Natural killer cell (primary cell): ENCODE results near the gene SCAF8. TPM values are rescaled to one million over a fixed set of nuclear protein-coding genes. Genes with fewer than 3 reads are reported as not detected.

ENCODE experiments used
- ATAC-seq, 3 donors: fragments of 150-1000 bp in 2 of 3; fragments of 200-7000 bp in 1 of 3; cut with Tn5 transposase; 1 replicate in 1 of 3; 2 replicates in 2 of 3; pipeline ENCODE4 v1.10.0; 2021; ENCODE audit warnings: mild to moderate bottlenecking in 2 of 3, moderate library complexity in 2 of 3
- DNase-seq, 2 donors: peaks; one replicate each; pipeline versions ENCODE4 v3.0.0 to v3.0.0-alpha.2; 2013 to 2021; ENCODE audit warnings: mixed read lengths in 1 of 2
- H3K27ac ChIP-seq: one replicate; pipeline ENCODE4 v1.5.1; 2013; ENCODE audit warnings: mild to moderate bottlenecking, low read length
- H3K27me3 ChIP-seq: one replicate; pipeline ENCODE4 v1.6.1; 2013; ENCODE audit warnings: low read length; ENCODE audit not compliant: control insufficient read depth, insufficient read depth
- H3K36me3 ChIP-seq: one replicate; pipeline ENCODE4 v1.6.1; 2013; ENCODE audit warnings: low read length; ENCODE audit not compliant: control insufficient read depth, insufficient read depth
- H3K4me1 ChIP-seq: one replicate; pipeline ENCODE4 v1.6.1; 2013; ENCODE audit warnings: low read length; ENCODE audit not compliant: control insufficient read depth, insufficient read depth
- H3K4me3 ChIP-seq: one replicate; pipeline ENCODE4 v1.5.1; 2013; ENCODE audit warnings: low read length
- H3K9me3 ChIP-seq: one replicate; pipeline ENCODE4 v1.6.1; 2013; ENCODE audit warnings: low read length; ENCODE audit not compliant: control insufficient read depth, insufficient read depth
- H3K27ac Mint-ChIP-seq, 2 donors: one replicate each; pipeline ENCODE4 v1.8.0; 2022; ENCODE audit warnings: mild to moderate bottlenecking in 2 of 2, mixed read lengths in 2 of 2, moderate library complexity in 1 of 2
- H3K27me3 Mint-ChIP-seq, 2 donors: one replicate each; pipeline ENCODE4 v1.8.0; 2022; ENCODE audit warnings: low read depth in 2 of 2, mixed read lengths in 2 of 2
- H3K36me3 Mint-ChIP-seq: one replicate; pipeline ENCODE4 v1.8.0; 2022; ENCODE audit warnings: mixed read lengths
- H3K4me1 Mint-ChIP-seq, 2 donors: one replicate each; pipeline ENCODE4 v1.8.0; 2022; ENCODE audit warnings: mixed read lengths in 2 of 2
- H3K4me3 Mint-ChIP-seq: one replicate; pipeline ENCODE4 v1.8.0; 2022; ENCODE audit warnings: mild to moderate bottlenecking, moderate library complexity, mixed read lengths
- H3K9me3 Mint-ChIP-seq, 2 donors: one replicate each; pipeline ENCODE4 v1.8.0; 2022; ENCODE audit warnings: mixed read lengths in 2 of 2
- CTCF ChIP-seq: fragments of 200-600 bp; IDR thresholded peaks from one replicate; pipeline ENCODE4 v1.8.0; 2022; ENCODE audit warnings: antibody characterized with exemption
- WGBS: methylation state at CpG from one replicate; pipeline ENCODE4 v1.1.7; 2013; ENCODE audit warnings: missing lambda C conversion rate; ENCODE audit not compliant: insufficient coverage; 5-methylcytosine and 5-hydroxymethylcytosine counted together
- intact Hi-C: fragments of 100-400 bp; cut with micrococcal nuclease; formaldehyde crosslinking; loops from one replicate; pipeline ENCODE4 v1.14.2; 2022
- total RNA-seq, 4 donors: library from RNA; stranded (reverse); fragments of 120-200 nt in 1 of 4; gene quantifications; one replicate each; pipeline versions ENCODE4 v1.2.3 to v1.2.4, GENCODE V29; 2013 to 2022

Gene SCAF8
- total RNA-seq, 3 donors from 2014 or later (not counting 1 experiment from before 2014, with no cell fraction given): 60.0 to 74.3 (median 68.2) TPM

- no peaks in the 10 kb centered on the region for H3K4me1 ChIP-seq
- no peak overlapping the region for H3K27ac ChIP-seq
- no peaks in the 10 kb centered on the region for H3K27me3 ChIP-seq
- no peak for TF ChIP-seq CTCF
- no peaks in the 10 kb centered on the region for H3K27me3 Mint-ChIP-seq
- H3K27ac Mint-ChIP-seq: peak overlapping the region in 1 of 2 donors; percentile 22
- H3K4me3 ChIP-seq: no peak overlapping the region
- no peak overlapping the region for H3K4me3 Mint-ChIP-seq
- intact Hi-C loops: no loop called here
- DNase-seq: no peak
- H3K9me3 Mint-ChIP-seq: no peaks in the 10 kb centered on the region
- no peaks in the 10 kb centered on the region for H3K9me3 ChIP-seq
- no peak for ATAC-seq
- H3K4me1 Mint-ChIP-seq: peaks cover 47 to 60% of the 10 kb centered on the region in 2 donors
- H3K36me3 Mint-ChIP-seq: no peaks in the 10 kb centered on the region
- peaks cover 2% of the 10 kb centered on the region for H3K36me3 ChIP-seq
Measured at GRCh38 chr6:154848580-154848979, 115.4 kb downstream of the SCAF8 start.

- DNase-seq (no peak), ATAC-seq (no peak)
- H3K4me3 Mint-ChIP-seq: no peak overlapping the region
- H3K4me1 ChIP-seq: no peaks in the 10 kb centered on the region
- H3K9me3 ChIP-seq: no peaks in the 10 kb centered on the region
- H3K27ac Mint-ChIP-seq: peak overlapping the region in 1 of 2 donors; percentile 23
- no peaks in the 10 kb centered on the region for H3K27me3 ChIP-seq
- peaks cover 2% of the 10 kb centered on the region for H3K36me3 ChIP-seq
- no peak for TF ChIP-seq CTCF
- WGBS: 100% methylated on average over 1 of the region's 1 CpG
- no peak overlapping the region for H3K27ac ChIP-seq
- no peak overlapping the region for H3K4me3 ChIP-seq
- H3K4me1 Mint-ChIP-seq: peaks cover 41 to 59% of the 10 kb centered on the region in 2 donors
- intact Hi-C loops: no loop called here
- H3K27me3 Mint-ChIP-seq: no peaks in the 10 kb centered on the region
- H3K36me3 Mint-ChIP-seq: no peaks in the 10 kb centered on the region
- H3K9me3 Mint-ChIP-seq: no peaks in the 10 kb centered on the region
Measured at GRCh38 chr6:154849475-154849874, 116.3 kb downstream of the SCAF8 start.

- Histone ChIP-seq H3K9me3 (no peaks in the 10 kb centered on the region), H3K27ac (no peak overlapping the region), H3K36me3 (peaks cover 2% of the 10 kb centered on the region), H3K4me3 (no peak overlapping the region), H3K27me3 (no peaks in the 10 kb centered on the region), H3K4me1 (no peaks in the 10 kb centered on the region)
- no peak for ATAC-seq
- Mint-ChIP-seq H3K36me3 (no peaks in the 10 kb centered on the region), H3K4me3 (no peak overlapping the region), H3K27me3 (no peaks in the 10 kb centered on the region), H3K9me3 (no peaks in the 10 kb centered on the region), H3K27ac (peak overlapping the region; percentile 11 to 15), H3K4me1 (peaks cover 30 to 38% of the 10 kb centered on the region in 2 donors)
- 95% methylated on average over 3 of the region's 3 CpGs for WGBS
- no peak for DNase-seq
- TF ChIP-seq CTCF: no peak
- intact Hi-C loops: no loop called here
Measured at GRCh38 chr6:154852687-154853086, 119.5 kb downstream of the SCAF8 start.

- Histone ChIP-seq H3K36me3 (peaks cover 6% of the 10 kb centered on the region), H3K27ac (no peak overlapping the region), H3K27me3 (no peaks in the 10 kb centered on the region), H3K4me3 (no peak overlapping the region), H3K4me1 (no peaks in the 10 kb centered on the region), H3K9me3 (no peaks in the 10 kb centered on the region)
- H3K27ac Mint-ChIP-seq: no peak overlapping the region
- 93% methylated on average over 2 of the region's 5 CpGs for WGBS
- H3K4me3 Mint-ChIP-seq: no peak overlapping the region
- no peak for TF ChIP-seq CTCF
- ATAC-seq (no peak), DNase-seq (no peak)
- H3K27me3 Mint-ChIP-seq: no peaks in the 10 kb centered on the region
- H3K9me3 Mint-ChIP-seq: no peaks in the 10 kb centered on the region
- H3K4me1 Mint-ChIP-seq: peaks cover 20 to 22% of the 10 kb centered on the region in 2 donors
- H3K36me3 Mint-ChIP-seq: no peaks in the 10 kb centered on the region
- intact Hi-C loops: no loop called here
Measured at GRCh38 chr6:154857529-154857928, 124.3 kb downstream of the SCAF8 start.
